Neural crest cell (in vitro differentiated cells): Measurements from ENCODE around the gene CERS5. TPM values are rescaled to one million over a fixed set of nuclear protein-coding genes. Genes with fewer than 3 reads are reported as not detected.

ENCODE experiments used
- DNase-seq: peaks from one replicate; pipeline ENCODE4 v3.0.0; 2021; ENCODE audit warnings: low read depth, mixed read lengths, low spot score
- H3K27ac Mint-ChIP-seq: one replicate; pipeline ENCODE4 v1.8.0; 2021; ENCODE audit warnings: mild to moderate bottlenecking, mixed read lengths; ENCODE audit not compliant: unreplicated experiment
- H3K27me3 Mint-ChIP-seq: 2 replicates; pipeline ENCODE4 v1.8.0; 2021; ENCODE audit warnings: low read depth, mild to moderate bottlenecking, mixed read lengths
- H3K36me3 Mint-ChIP-seq: 2 replicates; pipeline ENCODE4 v1.8.0; 2021; ENCODE audit warnings: low read depth, mild to moderate bottlenecking, mixed read lengths
- H3K4me1 Mint-ChIP-seq: 2 replicates; pipeline ENCODE4 v1.8.0; 2021; ENCODE audit warnings: mixed read lengths
- H3K4me3 Mint-ChIP-seq: one replicate; pipeline ENCODE4 v1.8.0; 2021; ENCODE audit warnings: mild to moderate bottlenecking, mixed read lengths
- H3K9me3 Mint-ChIP-seq: 2 replicates; pipeline ENCODE4 v1.8.0; 2021; ENCODE audit warnings: mixed read lengths
- CTCF ChIP-seq: fragments of 200-600 bp; sonication (generic); conservative IDR thresholded peaks from 2 replicates; pipeline ENCODE4 v1.5.0; 2021; ENCODE audit warnings: antibody characterized with exemption, mild to moderate bottlenecking
- total RNA-seq: library from RNA; stranded (reverse); gene quantifications from 2 replicates; pipeline ENCODE4 v1.2.1, GENCODE V29; 2021

The CERS5 gene
- total RNA-seq, 1 donor from 2014 or later, result 61.7 TPM

DNA sequence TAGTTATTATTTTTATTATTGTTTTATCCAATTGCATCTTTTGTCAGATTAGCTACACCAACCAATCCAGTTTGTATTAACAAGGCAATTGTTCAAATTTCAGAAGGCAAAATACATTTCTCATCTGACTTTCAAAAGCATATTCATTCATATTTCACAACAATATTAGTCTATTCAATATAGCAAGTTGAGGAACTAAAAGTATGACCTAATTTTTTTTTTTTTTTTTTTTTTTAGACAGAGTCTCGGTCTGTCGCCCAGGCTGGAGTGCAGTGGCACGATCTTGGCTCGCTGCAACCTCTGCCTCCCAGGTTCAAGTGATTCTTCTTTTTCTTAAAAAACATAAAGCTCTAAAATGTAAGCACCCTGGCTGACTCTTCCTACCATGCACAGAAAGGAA, 37.9 kb downstream of the CERS5 start:
- Mint-ChIP-seq H3K4me1 (no peaks in the 10 kb centered on the region), H3K36me3 (peaks cover 5% of the 10 kb centered on the region), H3K27me3 (no peaks in the 10 kb centered on the region), H3K9me3 (no peaks in the 10 kb centered on the region), H3K27ac (no peak overlapping the region), H3K4me3 (no peak overlapping the region)
- DNase-seq, result no peak
- TF ChIP-seq CTCF, result no peak

- no peak for TF ChIP-seq CTCF
- Mint-ChIP-seq H3K27me3 (no peaks in the 10 kb centered on the region), H3K4me3 (no peak overlapping the region), H3K4me1 (no peaks in the 10 kb centered on the region), H3K9me3 (no peaks in the 10 kb centered on the region), H3K27ac (no peak overlapping the region), H3K36me3 (peaks cover 5% of the 10 kb centered on the region)
- no peak for DNase-seq
Measured at GRCh38 chr12:50127546-50127945, 39.6 kb downstream of the CERS5 start.

- H3K27ac Mint-ChIP-seq, result no peak overlapping the region
- no peak for TF ChIP-seq CTCF
- H3K4me1 Mint-ChIP-seq, result no peaks in the 10 kb centered on the region
- DNase-seq, result no peak
- H3K9me3 Mint-ChIP-seq, result no peaks in the 10 kb centered on the region
- no peaks in the 10 kb centered on the region for H3K36me3 Mint-ChIP-seq
- H3K4me3 Mint-ChIP-seq, result no peak overlapping the region
- H3K27me3 Mint-ChIP-seq, result no peaks in the 10 kb centered on the region
Measured at GRCh38 chr12:50123203-50123602, 44.0 kb downstream of the CERS5 start.

- no peaks in the 10 kb centered on the region for H3K4me1 Mint-ChIP-seq
- no peak overlapping the region for H3K4me3 Mint-ChIP-seq
- H3K36me3 Mint-ChIP-seq, result no peaks in the 10 kb centered on the region
- H3K9me3 Mint-ChIP-seq, result no peaks in the 10 kb centered on the region
- no peak overlapping the region for H3K27ac Mint-ChIP-seq
- TF ChIP-seq CTCF, result no peak
- H3K27me3 Mint-ChIP-seq, result no peaks in the 10 kb centered on the region
- DNase-seq, result no peak
Measured at GRCh38 chr12:50121641-50122040, 45.5 kb downstream of the CERS5 start.

GRCh38 chr12:50120953-50121352, 46.2 kb downstream of the CERS5 start:
- H3K27ac Mint-ChIP-seq, result no peak overlapping the region
- H3K36me3 Mint-ChIP-seq, result no peaks in the 10 kb centered on the region
- no peak for TF ChIP-seq CTCF
- no peaks in the 10 kb centered on the region for H3K4me1 Mint-ChIP-seq
- no peak for DNase-seq
- no peak overlapping the region for H3K4me3 Mint-ChIP-seq
- H3K27me3 Mint-ChIP-seq, result no peaks in the 10 kb centered on the region
- no peaks in the 10 kb centered on the region for H3K9me3 Mint-ChIP-seq

DNA sequence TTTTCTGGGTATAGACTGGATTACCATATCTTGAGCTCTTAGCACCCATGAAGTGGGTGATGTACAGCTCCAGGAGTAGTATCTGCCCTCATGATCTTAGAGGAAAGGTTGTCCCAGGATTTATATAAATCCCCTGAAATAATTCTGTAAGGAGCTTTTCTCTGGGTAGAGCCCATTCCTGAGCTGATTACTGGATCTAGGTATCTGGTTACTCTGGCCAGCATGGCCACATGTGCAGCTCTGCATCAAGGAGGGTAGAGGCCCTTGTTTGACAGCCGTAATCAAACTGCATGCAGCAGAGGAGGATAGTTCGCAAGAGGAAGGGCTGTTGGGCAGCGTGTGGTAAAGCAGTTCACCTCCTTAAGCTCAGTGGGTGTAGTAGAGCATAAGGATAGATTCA, 46.6 kb downstream of the CERS5 start:
- no peak for DNase-seq
- Mint-ChIP-seq H3K27me3 (no peaks in the 10 kb centered on the region), H3K4me1 (no peaks in the 10 kb centered on the region), H3K27ac (no peak overlapping the region), H3K36me3 (no peaks in the 10 kb centered on the region), H3K4me3 (no peak overlapping the region), H3K9me3 (no peaks in the 10 kb centered on the region)
- TF ChIP-seq CTCF, result no peak
